Activated CD4-positive, alpha-beta T cell treated with anti-CD3 and anti-CD28 coated beads, Interleukin-2, amount 10 ng/mL, durations not matched to agents 24 days and 14 days (primary cell): Measurements from ENCODE around the gene SMIM36. TPM values are rescaled to one million over a fixed set of nuclear protein-coding genes. Genes with fewer than 3 reads are reported as not detected.

Experiments used
- DNase-seq: peaks from one replicate; pipeline ENCODE4 v3.0.0; 2022
- H3K27ac Mint-ChIP-seq: one replicate; pipeline ENCODE4 v1.8.0; 2022; ENCODE audit warnings: mild to moderate bottlenecking, mixed read lengths
- H3K27me3 Mint-ChIP-seq: one replicate; pipeline ENCODE4 v1.8.0; 2022; ENCODE audit warnings: mixed read lengths
- H3K36me3 Mint-ChIP-seq: one replicate; pipeline ENCODE4 v1.8.0; 2022; ENCODE audit warnings: low read depth, mild to moderate bottlenecking, mixed read lengths
- H3K4me1 Mint-ChIP-seq: one replicate; pipeline ENCODE4 v1.8.0; 2021; ENCODE audit warnings: mixed read lengths
- H3K4me3 Mint-ChIP-seq: one replicate; pipeline ENCODE4 v1.8.0; 2022; ENCODE audit warnings: mild to moderate bottlenecking, moderate library complexity, mixed read lengths
- H3K9me3 Mint-ChIP-seq: one replicate; pipeline ENCODE4 v1.8.0; 2021; ENCODE audit warnings: mixed read lengths
- intact Hi-C: fragments of 100-400 bp; cut with micrococcal nuclease; formaldehyde crosslinking; loops from one replicate; pipeline ENCODE4 v1.15.1; 2023
- total RNA-seq: library from RNA; stranded (reverse); gene quantifications from 2 replicates; pipeline ENCODE4 v1.2.3, GENCODE V29; 2022

SMIM36 gene
- total RNA-seq = not detected in 2 replicates

DNA sequence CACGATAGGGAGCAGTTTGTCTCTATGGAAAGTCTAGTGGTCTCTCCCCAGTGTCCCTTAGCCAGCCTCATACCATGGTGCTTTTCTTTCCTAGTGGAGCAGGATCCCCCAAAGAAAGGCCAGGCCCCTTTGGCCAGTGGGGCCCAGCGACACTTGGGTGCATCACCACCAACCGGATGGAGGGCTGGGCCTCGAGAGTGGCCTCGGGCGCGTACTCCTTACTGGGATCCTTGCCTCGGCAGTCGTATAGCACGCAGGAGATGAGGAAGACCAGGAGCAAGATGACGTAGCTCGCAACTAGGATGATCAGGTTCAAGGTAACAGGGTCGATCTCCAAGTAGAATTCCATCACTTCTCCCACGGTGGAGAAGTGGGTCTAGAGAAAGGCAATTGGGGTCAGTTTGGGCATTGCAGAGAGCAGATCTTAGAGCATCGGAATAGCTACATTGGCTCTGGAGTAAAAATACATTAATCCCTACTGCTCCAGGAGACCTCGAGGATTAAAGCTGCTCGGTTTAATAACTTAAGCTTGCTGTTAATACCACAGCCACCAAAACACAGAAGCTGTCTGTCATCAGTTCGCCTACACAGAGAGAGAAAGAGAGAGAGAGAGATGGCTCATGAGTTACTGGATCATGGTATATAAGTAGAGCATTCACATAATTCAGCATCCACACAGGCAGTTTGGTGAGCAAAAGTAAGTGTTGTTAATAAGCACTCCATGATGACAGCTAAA is at the start of gene SMIM36:
Gene SMIM36, minus strand, starts transcription at position 467 of the 736 bp plus-strand sequence.
- Mint-ChIP-seq H3K27ac (no peak within 1 kb of the TSS), H3K4me1 (peaks cover 3% of the 10 kb centered on the region), H3K9me3 (no peaks in the 10 kb centered on the region), H3K27me3 (peaks cover 5% of the 10 kb centered on the region), H3K36me3 (no peaks in the 10 kb centered on the region), H3K4me3 (no peak within 1 kb of the TSS)
- intact Hi-C loops = loop anchor here (5.0 kb wide), 4 partner anchors 89 to 519 kb away; partner anchors contain the start of gene MMD
- DNase-seq = no peak

DNA sequence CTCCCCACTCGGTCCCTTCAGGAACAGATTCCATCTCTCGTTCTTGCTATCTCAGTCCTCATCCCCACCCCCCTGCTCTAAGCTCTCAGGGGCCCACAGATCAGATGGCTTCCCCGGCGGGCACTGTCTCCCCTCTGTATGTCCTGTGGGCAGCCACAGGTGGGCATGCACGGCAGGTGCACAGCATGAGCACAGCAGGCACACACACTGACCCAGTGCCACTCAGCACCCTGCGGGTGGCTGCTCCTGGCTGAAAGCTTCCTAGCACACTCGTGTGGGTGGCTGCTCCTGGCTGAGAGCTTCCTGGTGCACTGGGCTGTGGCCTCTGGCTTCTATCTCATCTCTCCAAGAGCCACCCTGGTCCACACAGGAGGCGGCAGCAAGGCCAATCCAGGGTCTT is 44.5 kb upstream of the SMIM36 start:
- Mint-ChIP-seq H3K4me1 (no peaks in the 10 kb centered on the region), H3K36me3 (no peaks in the 10 kb centered on the region), H3K9me3 (no peaks in the 10 kb centered on the region), H3K27ac (no peak overlapping the region), H3K4me3 (no peak overlapping the region), H3K27me3 (peaks cover 11% of the 10 kb centered on the region)
- intact Hi-C loops = no loop called here
- no peak for DNase-seq

DNA sequence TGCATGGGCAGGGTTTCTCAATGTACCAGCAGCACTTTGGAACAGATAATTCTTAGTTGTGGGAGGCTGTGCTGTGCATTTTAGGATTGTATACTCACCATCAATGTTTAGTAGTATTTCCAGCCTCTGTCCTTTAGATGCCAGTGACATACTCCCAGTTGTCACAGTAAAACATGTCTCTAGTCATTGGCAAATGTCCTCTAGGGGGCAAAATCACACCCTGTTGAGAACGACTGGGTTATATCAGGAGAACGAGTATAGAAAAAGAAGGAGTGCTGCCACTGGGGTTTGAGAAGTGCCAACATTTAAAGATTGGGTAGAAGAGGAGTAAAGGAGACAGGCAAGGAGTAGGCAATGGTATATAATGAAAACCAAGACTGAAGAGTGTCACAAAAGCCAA is 37.9 kb upstream of the SMIM36 start:
- no peak overlapping the region for H3K4me3 Mint-ChIP-seq
- H3K27me3 Mint-ChIP-seq = peaks cover 15% of the 10 kb centered on the region
- no peak overlapping the region for H3K27ac Mint-ChIP-seq
- no peak for DNase-seq
- no peaks in the 10 kb centered on the region for H3K9me3 Mint-ChIP-seq
- intact Hi-C loops = no loop called here
- H3K4me1 Mint-ChIP-seq = peaks cover 6% of the 10 kb centered on the region
- no peaks in the 10 kb centered on the region for H3K36me3 Mint-ChIP-seq

DNA sequence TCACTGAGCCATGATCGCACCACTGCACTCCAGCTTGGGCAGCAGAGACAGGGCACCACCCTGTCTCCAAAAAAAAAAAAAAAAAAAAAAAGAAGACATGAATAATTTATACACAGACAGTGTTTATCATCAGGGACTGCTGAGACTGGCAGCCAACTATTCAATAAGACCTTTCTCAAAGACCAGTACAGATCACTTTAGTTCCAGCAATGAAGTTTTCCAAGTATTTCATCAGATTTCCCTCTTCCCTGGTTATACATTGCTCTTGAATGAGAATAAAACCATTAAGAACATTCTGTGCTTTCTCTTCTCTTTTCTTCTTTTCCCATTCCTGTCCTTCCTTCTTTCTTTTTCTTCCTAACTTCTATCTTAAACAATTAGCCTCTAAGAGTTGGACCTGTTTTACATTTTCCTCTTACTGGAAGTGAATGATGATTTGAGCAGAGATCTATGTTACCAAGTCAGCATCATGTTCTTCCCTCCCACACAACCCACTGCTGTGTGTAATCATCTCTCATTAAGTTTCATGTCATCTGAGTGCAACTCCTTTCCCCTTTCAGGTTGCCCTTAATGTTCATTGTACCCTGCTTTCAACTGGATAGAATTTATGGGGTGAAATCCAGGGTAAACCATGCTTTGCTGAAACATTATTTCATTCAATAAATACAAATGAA is 35.9 kb upstream of the SMIM36 start:
- Mint-ChIP-seq H3K27me3 (peaks cover 13% of the 10 kb centered on the region), H3K36me3 (no peaks in the 10 kb centered on the region), H3K27ac (peak overlapping the region; percentile 45), H3K4me3 (no peak overlapping the region), H3K9me3 (no peaks in the 10 kb centered on the region), H3K4me1 (peaks cover 6% of the 10 kb centered on the region)
- no peak for DNase-seq
- intact Hi-C loops = no loop called here

DNA sequence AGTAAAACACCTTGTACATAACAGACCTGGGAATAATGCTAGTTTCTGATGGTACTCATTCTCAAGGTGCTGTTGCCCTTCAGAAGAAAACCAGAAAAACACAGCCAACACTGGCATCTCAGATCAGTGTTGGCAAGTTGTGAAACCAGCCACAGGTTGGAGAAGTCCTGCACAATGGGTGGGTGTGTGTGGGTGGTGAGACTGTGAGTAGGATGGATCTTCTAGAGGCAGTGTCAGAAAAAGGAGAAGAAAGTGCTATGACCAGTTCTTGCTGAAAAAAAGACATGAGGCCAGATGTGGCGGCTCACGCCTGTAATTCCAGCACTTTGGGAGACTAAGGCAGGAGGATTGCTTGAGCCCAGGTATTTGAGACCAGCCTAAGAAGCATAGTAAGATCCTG is 35.2 kb upstream of the SMIM36 start:
- intact Hi-C loops = no loop called here
- Mint-ChIP-seq H3K9me3 (no peaks in the 10 kb centered on the region), H3K27ac (no peak overlapping the region), H3K4me3 (no peak overlapping the region), H3K27me3 (peaks cover 9% of the 10 kb centered on the region), H3K4me1 (peaks cover 6% of the 10 kb centered on the region), H3K36me3 (no peaks in the 10 kb centered on the region)
- DNase-seq = no peak

DNA sequence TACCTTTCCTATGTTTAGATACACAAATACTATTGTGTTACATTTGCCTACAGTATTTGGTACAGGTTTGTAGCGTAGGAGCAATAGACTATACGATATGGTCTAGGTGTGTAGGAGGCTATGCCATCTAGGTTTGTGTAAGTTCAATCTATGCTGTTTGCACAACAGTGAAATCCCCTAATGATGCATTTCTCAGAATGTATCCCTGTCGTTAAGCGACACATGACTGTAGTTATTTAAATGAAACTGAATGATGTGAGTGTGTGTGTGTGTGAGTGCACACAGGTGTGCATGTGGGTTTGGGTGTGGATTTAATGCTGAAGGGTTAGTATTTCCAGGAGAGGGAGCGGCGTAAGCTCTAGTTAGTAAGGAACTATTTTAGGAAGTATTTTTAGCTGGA is 34.6 kb upstream of the SMIM36 start:
- H3K27ac Mint-ChIP-seq = no peak overlapping the region
- no peak overlapping the region for H3K4me3 Mint-ChIP-seq
- H3K36me3 Mint-ChIP-seq = no peaks in the 10 kb centered on the region
- intact Hi-C loops = no loop called here
- no peaks in the 10 kb centered on the region for H3K9me3 Mint-ChIP-seq
- H3K4me1 Mint-ChIP-seq = peaks cover 6% of the 10 kb centered on the region
- no peak for DNase-seq
- peaks cover 8% of the 10 kb centered on the region for H3K27me3 Mint-ChIP-seq

DNA sequence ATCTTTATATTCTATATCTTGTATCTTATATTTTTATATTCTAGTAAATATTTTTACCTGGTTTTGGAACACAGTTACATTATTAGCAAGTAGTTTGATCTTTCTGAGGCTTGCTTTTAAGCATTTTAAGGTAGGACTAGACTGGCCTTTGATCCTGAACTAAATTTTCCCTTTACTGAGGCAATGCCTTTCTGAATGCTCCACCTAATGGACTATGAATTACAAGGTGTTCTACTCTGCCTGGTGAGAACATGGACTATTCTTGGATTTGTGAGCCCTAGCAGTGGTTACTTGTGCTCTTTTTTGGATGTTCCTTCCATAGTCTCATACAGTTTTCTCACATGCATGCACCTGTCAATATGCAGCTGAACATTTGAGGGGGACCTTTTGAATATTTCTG is 32.5 kb upstream of the SMIM36 start:
- H3K27ac Mint-ChIP-seq = no peak overlapping the region
- H3K27me3 Mint-ChIP-seq = peaks cover 8% of the 10 kb centered on the region
- no peaks in the 10 kb centered on the region for H3K36me3 Mint-ChIP-seq
- no peak overlapping the region for H3K4me3 Mint-ChIP-seq
- H3K9me3 Mint-ChIP-seq = no peaks in the 10 kb centered on the region
- peaks cover 6% of the 10 kb centered on the region for H3K4me1 Mint-ChIP-seq
- intact Hi-C loops = no loop called here
- no peak for DNase-seq

DNA sequence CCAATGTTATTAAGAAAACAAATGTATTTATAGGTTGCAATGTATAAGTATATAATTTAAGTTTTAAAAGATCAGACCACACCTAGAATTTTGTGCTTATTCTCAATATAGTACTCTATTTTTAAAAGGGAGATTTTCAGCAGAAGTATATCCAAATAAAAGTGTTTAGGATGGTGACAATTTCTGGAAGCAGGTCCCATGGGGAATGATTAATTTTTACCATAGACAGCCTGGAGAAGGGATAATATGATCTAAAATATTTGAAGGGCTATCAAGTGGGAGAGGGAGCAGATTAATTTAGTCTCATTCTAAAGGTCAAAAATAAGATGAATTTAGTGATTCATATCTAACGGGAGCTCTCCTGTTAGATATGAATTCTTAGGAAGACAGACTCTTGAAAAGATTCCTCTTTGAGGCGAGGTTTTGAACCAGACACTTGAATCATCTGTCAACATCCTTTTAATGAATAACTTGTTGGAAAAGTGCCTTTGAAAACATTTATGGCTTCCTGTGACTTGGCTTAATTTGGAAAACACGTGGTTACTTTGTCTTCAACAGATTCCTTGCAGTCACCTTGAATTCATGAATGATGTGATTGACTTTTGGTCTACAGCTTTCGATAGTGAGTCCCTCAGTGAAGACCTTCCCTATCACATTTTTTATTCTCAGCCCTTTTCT is 29.3 kb upstream of the SMIM36 start:
- DNase-seq = no peak
- Mint-ChIP-seq H3K36me3 (no peaks in the 10 kb centered on the region), H3K27me3 (peaks cover 4% of the 10 kb centered on the region), H3K9me3 (no peaks in the 10 kb centered on the region), H3K27ac (no peak overlapping the region), H3K4me3 (no peak overlapping the region), H3K4me1 (no peaks in the 10 kb centered on the region)
- intact Hi-C loops = no loop called here

DNA sequence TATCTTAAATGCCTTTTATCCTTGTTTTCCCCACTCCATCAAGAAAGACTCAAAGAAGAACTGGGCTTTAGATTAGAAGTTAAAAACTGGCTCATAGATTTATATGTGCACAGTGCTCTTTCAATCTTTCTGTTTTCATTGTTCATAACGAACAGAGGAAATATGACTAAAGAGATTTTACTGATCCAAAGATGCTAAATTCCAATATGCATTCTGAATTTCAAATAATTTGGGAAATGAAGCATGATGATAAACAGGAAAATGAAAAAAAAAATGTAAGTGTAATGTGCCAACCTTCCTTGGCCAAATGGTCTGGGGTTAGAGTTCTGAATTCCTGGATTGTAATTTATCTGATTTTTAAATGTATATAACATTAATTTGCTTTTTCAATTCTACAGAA is 25.0 kb upstream of the SMIM36 start:
- intact Hi-C loops = no loop called here
- H3K4me3 Mint-ChIP-seq = no peak overlapping the region
- peaks cover 9% of the 10 kb centered on the region for H3K27me3 Mint-ChIP-seq
- DNase-seq = no peak
- no peak overlapping the region for H3K27ac Mint-ChIP-seq
- H3K36me3 Mint-ChIP-seq = no peaks in the 10 kb centered on the region
- H3K9me3 Mint-ChIP-seq = no peaks in the 10 kb centered on the region
- no peaks in the 10 kb centered on the region for H3K4me1 Mint-ChIP-seq

DNA sequence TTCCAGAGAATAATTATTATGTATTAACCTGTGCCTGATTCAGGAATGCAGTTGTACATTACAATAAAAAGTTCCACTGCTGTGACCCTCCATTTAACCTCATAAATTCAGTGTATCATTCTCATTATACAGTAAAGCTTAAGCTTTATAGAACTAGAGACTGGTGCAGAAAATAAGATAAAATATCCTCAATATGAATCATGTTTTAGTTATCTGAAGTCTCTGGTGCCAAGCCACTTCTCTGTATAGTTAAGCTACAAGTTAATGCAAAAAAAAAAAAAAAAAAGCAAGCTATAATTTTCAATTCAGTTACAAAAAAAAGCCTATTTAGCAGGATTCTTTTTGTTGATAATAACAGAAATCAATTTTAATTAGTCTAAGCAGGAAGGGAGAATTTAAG is 22.4 kb upstream of the SMIM36 start:
- intact Hi-C loops = no loop called here

DNA sequence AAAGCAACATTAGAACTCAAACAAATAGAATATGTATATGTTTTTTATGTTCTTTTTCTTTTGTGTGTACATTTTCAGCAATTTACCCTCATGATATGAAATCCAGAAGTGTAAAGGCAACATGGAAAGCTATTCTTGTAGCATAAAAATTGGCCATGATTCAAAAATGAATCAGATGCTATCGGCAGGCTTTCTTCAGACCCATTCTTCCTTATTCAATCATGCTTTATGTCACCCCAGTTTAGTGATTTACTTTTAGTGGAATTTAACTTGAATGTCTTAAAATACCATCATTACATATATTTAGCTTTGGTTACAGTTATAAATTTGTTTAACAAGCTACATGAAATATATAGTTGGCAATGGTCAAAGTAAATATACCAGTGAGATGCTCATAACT is 21.4 kb upstream of the SMIM36 start:
- intact Hi-C loops = no loop called here
- peaks cover 14% of the 10 kb centered on the region for H3K27me3 Mint-ChIP-seq
- no peak overlapping the region for H3K27ac Mint-ChIP-seq
- no peaks in the 10 kb centered on the region for H3K9me3 Mint-ChIP-seq
- no peaks in the 10 kb centered on the region for H3K4me1 Mint-ChIP-seq
- H3K4me3 Mint-ChIP-seq = no peak overlapping the region
- no peak for DNase-seq
- H3K36me3 Mint-ChIP-seq = no peaks in the 10 kb centered on the region

More for the DNA sequence above, 22.4 kb upstream of the SMIM36 start:
- Mint-ChIP-seq H3K4me1 (no peaks in the 10 kb centered on the region), H3K4me3 (no peak overlapping the region), H3K27ac (no peak overlapping the region), H3K36me3 (no peaks in the 10 kb centered on the region), H3K9me3 (no peaks in the 10 kb centered on the region), H3K27me3 (peaks cover 11% of the 10 kb centered on the region)
- DNase-seq = no peak

DNA sequence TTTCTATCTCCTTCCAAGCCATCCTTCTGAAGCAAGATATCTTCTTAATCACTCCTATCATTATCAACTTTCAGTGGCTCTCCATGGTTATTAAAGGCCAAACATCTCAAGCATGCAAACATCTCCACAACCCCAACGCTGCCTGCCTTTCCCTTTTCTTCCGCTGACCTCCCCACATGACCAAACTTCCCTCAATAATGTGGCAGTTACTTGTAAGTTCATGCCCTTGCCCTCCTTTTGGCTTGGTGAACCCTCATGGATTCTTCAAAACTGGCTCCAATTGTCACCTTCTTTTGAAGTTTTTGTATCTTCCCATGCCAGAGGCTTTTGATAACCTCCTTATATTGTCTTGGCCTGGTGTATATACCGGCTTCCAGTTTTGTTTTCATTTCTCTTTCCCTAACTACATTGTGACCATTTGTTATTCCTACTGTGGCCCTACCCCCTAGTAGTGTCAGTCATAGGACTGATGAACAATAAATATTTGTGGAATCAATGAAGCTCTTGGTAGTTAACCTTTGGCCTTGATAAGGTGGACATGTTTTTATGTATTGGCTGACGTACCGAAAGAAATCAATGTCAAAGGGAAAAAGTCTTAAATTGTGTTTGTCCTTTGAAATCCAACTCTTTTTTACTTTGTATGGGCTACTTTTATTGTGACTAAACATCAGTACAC is 19.9 kb upstream of the SMIM36 start:
- H3K4me3 Mint-ChIP-seq = no peak overlapping the region
- DNase-seq = no peak
- H3K27me3 Mint-ChIP-seq = peaks cover 14% of the 10 kb centered on the region
- H3K27ac Mint-ChIP-seq = no peak overlapping the region
- no peaks in the 10 kb centered on the region for H3K36me3 Mint-ChIP-seq
- intact Hi-C loops = no loop called here
- H3K9me3 Mint-ChIP-seq = no peaks in the 10 kb centered on the region
- H3K4me1 Mint-ChIP-seq = no peaks in the 10 kb centered on the region

DNA sequence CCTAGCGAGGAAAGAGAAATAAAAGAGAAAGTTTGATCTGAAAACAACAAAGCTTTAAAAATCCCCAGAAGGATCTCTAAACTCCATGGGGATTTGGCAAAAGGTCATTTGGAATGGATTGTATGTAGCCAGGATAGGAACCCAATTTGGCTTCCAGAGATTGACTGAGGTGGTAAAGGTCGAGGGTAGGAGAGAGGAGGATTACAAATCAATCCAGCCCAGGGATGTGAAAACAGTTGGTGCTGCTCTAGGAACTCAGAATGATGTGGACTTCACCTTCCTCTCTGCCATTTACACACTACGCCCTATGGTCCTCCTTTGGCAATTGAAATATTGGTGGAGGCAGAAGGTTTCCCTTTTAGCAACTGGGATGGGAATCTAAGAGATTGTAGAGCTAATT is 18.8 kb upstream of the SMIM36 start:
- Mint-ChIP-seq H3K4me1 (no peaks in the 10 kb centered on the region), H3K27me3 (peaks cover 14% of the 10 kb centered on the region), H3K27ac (no peak overlapping the region), H3K4me3 (no peak overlapping the region), H3K9me3 (no peaks in the 10 kb centered on the region), H3K36me3 (no peaks in the 10 kb centered on the region)
- intact Hi-C loops = no loop called here
- DNase-seq = no peak
